GM10248 (cell line): ENCODE measurements around the gene CCDC86.

ENCODE experiments used
- CTCF ChIA-PET: fragments of 300-600 bp; sonication (Branson Sonifier 250); formaldehyde crosslinking; extraction: SDS; loops from one replicate; lab custom pipeline; 2021; ENCODE audit warnings: antibody characterized with exemption; lab: Yijun Ruan, JAX
- POLR2A ChIA-PET: fragments of 350-650 bp; sonication (Branson Sonifier 250); formaldehyde crosslinking; extraction: SDS; loops from one replicate; lab custom pipeline; 2020; ENCODE audit warnings: antibody characterized with exemption; lab: Yijun Ruan, JAX
- DNase-seq: peaks from one replicate; pipeline ENCODE4 v3.0.0; 2012; ENCODE audit errors: extremely low spot score
- TF ChIP-seq, protein P1 (sequence below): IDR thresholded peaks from 2 replicates; pipeline ENCODE4 v1.5.1; 2012; ENCODE audit warnings: mild to moderate bottlenecking, low read depth; ENCODE audit errors: extremely low read depth, missing control alignments, control extremely low read depth

The CCDC86 gene

DNA sequence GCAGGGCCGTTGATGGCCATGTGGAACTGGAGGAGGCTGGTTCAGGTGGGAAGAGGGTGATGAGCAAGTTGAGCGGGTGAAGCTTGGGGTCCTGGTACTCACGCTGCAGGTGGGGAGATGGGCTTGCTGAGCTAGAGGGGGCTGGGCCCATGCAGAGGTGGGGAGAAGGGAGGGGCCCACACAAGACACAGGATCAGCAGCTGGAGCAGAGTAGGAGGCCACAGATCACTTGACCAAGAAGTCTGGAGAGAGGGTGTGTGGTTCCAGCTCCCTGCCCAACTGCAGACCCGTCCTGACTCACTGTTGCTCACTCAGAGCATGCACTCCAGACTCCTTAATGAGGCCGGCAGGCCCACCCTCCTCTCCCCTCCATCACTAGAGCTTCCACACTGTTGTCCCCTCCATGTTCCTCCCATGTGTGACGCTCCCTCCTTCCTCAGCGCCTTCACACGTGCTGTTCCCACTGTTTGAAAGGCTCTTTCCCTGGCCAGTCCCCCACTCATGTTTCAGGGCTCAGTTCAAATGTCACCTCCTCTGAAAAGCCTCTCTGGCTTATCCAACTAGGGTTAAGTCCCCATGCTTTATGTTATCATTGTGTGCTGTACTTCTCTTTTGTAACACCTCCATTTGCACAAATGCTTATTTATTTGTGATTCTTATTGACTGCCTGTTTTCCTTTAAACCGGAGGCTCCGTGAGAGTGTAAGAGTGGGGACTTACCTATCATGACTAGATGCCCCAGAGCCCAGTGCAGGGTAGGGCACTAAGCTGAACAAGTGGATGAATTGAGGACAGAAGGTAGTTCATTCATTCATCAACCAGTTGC is 2.3 kb downstream of the CCDC86 start:
- ChIA-PET CTCF (interaction anchor here (0.8 to 3.4 kb wide), 9 partner anchors 13 to 81 kb away, joined by 3 to 21 read pairs (median 3); no protein-coding TSS in a partner anchor), POLR2A (no interaction called here)
- no peak for DNase-seq
- TF ChIP-seq, protein P1, sequence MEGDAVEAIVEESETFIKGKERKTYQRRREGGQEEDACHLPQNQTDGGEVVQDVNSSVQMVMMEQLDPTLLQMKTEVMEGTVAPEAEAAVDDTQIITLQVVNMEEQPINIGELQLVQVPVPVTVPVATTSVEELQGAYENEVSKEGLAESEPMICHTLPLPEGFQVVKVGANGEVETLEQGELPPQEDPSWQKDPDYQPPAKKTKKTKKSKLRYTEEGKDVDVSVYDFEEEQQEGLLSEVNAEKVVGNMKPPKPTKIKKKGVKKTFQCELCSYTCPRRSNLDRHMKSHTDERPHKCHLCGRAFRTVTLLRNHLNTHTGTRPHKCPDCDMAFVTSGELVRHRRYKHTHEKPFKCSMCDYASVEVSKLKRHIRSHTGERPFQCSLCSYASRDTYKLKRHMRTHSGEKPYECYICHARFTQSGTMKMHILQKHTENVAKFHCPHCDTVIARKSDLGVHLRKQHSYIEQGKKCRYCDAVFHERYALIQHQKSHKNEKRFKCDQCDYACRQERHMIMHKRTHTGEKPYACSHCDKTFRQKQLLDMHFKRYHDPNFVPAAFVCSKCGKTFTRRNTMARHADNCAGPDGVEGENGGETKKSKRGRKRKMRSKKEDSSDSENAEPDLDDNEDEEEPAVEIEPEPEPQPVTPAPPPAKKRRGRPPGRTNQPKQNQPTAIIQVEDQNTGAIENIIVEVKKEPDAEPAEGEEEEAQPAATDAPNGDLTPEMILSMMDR = no peak

DNA sequence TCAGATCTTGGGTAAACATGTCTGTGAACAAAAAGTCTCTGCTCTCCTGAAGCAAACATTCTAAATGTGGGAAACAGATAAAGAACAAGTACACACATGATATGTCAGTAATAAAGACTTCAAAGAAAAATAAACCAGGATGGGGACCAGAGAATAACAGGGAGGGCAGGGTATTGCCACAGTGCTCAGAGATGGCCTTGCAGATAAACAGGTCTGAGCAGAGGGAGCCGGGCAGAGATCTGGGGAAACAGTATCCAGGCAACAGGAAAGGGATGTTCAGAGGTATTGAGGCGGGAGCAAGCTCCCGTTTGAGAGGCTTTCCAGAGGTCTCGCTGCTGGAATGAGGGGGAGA is 2.9 kb downstream of the CCDC86 start:
- ChIA-PET CTCF (interaction anchor here (0.9 to 3.4 kb wide), 4 partner anchors 14 to 69 kb away, joined by 3 to 21 read pairs (median 6); no protein-coding TSS in a partner anchor), POLR2A (no interaction called here)
- DNase-seq = no peak
- TF ChIP-seq, protein P1 = no peak

DNA sequence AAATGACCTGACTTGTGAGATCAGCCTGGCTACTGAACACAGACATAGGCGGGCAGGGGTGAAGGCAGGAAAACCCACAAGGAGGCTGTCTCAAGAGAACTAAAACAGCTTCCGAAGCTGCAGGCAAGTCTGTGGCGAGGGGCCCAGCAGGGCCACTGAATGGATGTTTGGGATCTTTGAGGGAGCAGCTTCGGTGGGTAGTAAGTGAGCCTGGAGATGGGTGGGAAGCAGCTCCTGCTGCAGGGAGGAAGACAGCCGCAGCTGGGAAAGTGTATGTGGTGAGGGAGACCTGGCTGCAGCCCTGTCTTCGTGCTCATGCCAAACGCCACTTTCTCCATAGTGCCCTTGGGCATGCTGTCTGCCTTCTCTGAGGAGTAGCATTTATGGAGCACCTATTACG is 3.4 kb downstream of the CCDC86 start:
- ChIA-PET POLR2A (no interaction called here), CTCF (interaction anchor here (0.9 to 3.4 kb wide), 4 partner anchors 14 to 70 kb away, joined by 3 to 21 read pairs (median 6); no protein-coding TSS in a partner anchor)
- no peak for DNase-seq
- TF ChIP-seq, protein P1 = no peak

GRCh38 chr11:60847281-60847680 is 5.4 kb downstream of the CCDC86 start:
- CTCF ChIA-PET = interaction anchor here (1.5 kb wide), 2 partner anchors 52 to 72 kb away, joined by 3 to 6 read pairs; no protein-coding TSS in a partner anchor
- POLR2A ChIA-PET = interaction anchor here (0.5 kb wide), 1 partner anchor 28 kb away, joined by 3 read pairs; no protein-coding TSS in a partner anchor
- DNase-seq = no peak
- TF ChIP-seq, protein P1 = no peak

DNA sequence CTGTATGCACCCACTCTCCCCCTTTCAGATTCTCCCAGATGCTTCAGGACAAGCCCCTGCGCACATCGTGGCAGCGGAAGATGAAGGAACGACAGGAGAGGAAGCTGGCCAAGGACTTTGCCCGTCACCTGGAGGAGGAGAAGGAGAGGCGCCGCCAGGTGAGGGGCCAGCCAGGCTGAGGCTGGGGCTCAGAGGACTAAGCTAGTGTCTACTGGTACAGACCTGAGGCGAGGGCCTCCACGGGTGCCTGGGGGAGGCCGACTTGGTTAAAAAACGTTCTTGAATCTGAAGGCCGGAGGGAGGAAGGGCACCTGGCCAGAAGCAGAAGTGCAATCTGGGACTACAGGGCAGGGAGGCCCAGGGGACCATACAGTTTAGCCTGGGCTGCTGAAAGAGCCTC is 6.0 kb downstream of the CCDC86 start:
- DNase-seq = no peak
- POLR2A ChIA-PET = no interaction called here
- CTCF ChIA-PET = interaction anchor here (0.8 to 3.2 kb wide), 3 partner anchors 11 to 51 kb away, joined by 3 to 15 read pairs (median 4); no protein-coding TSS in a partner anchor
- TF ChIP-seq, protein P1 = no peak

DNA sequence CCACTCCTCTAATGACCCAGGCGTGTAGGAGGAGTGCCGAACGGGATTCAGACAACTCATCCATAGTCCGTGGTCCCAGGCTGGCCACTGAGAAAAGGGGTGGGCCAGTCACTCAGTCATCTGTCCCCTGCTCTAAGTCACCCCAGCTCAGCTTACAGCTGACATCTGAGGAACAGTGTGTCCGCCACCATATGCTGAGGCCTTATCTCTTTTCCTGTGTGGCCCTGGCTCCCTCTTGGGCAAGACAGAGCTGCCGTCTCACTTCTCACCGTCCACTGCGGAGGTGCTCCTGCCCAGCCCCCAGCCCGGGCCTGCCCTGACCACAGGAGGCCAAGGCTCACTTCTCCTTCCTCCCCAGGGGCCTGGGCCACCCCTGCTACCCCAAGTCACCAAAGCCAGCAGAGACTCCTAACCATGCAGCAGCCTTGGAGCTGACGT is 6.8 kb downstream of the CCDC86 start:
- TF ChIP-seq, protein P1 = no peak
- POLR2A ChIA-PET = no interaction called here
- no peak for DNase-seq
- CTCF ChIA-PET = interaction anchor here (0.8 to 3.2 kb wide), 3 partner anchors 11 to 50 kb away, joined by 3 to 15 read pairs (median 4); no protein-coding TSS in a partner anchor
